ENCODE measurements around the gene SEMA7A. TPM values are rescaled to one million over a fixed set of nuclear protein-coding genes. Genes with fewer than 3 reads are reported as not detected.

Gene SEMA7A
- total and polyA plus RNA-seq, 9 of the 15 experiments (the other 6 are each of a cell fraction or from before 2014, with no cell fraction given): 0.04 to 8.2 (median 5.4) TPM; not detected in 1

DNA sequence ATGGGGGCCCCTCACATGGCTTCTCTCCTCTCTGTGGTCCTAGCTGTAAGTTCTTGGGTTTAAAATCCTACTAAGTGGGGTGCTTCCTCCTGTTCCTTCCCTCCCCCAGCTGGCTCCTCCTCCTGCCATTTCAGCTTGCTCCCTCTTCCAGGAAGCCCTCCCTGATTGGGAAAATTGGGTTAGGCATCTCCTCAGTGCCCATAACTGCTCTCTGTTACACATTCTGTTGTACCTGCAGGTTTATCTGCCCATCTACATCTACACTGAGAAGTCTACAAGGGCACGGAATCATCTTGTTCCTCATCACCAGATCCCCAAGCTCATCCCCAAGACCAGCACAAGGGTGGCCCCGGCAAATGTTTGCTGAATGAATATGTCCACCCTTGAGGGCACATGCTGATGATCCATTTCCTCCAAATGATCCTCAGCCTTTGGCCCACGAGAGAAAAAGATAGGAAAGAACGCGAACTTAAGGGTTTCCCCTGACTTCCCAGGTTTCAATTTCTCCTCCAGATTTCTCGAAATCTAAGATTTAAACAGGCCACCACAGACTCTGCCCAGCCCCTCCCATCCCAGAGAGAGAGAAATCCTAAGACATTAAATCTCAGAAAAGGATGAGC is 3.9 kb downstream of the SEMA7A start (continued):
- TF ChIP-seq, protein P1, sequence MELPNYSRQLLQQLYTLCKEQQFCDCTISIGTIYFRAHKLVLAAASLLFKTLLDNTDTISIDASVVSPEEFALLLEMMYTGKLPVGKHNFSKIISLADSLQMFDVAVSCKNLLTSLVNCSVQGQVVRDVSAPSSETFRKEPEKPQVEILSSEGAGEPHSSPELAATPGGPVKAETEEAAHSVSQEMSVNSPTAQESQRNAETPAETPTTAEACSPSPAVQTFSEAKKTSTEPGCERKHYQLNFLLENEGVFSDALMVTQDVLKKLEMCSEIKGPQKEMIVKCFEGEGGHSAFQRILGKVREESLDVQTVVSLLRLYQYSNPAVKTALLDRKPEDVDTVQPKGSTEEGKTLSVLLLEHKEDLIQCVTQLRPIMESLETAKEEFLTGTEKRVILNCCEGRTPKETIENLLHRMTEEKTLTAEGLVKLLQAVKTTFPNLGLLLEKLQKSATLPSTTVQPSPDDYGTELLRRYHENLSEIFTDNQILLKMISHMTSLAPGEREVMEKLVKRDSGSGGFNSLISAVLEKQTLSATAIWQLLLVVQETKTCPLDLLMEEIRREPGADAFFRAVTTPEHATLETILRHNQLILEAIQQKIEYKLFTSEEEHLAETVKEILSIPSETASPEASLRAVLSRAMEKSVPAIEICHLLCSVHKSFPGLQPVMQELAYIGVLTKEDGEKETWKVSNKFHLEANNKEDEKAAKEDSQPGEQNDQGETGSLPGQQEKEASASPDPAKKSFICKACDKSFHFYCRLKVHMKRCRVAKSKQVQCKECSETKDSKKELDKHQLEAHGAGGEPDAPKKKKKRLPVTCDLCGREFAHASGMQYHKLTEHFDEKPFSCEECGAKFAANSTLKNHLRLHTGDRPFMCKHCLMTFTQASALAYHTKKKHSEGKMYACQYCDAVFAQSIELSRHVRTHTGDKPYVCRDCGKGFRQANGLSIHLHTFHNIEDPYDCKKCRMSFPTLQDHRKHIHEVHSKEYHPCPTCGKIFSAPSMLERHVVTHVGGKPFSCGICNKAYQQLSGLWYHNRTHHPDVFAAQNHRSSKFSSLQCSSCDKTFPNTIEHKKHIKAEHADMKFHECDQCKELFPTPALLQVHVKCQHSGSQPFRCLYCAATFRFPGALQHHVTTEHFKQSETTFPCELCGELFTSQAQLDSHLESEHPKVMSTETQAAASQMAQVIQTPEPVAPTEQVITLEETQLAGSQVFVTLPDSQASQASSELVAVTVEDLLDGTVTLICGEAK (IDR thresholded peaks at IDR 0.05): no peak
- TF ChIP-seq, protein P1 (CRISPR knock-in tag; IDR thresholded peaks at IDR 0.05): no peak
- TF ChIP-seq, protein P2, sequence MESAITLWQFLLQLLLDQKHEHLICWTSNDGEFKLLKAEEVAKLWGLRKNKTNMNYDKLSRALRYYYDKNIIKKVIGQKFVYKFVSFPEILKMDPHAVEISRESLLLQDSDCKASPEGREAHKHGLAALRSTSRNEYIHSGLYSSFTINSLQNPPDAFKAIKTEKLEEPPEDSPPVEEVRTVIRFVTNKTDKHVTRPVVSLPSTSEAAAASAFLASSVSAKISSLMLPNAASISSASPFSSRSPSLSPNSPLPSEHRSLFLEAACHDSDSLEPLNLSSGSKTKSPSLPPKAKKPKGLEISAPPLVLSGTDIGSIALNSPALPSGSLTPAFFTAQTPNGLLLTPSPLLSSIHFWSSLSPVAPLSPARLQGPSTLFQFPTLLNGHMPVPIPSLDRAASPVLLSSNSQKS (CRISPR knock-in tag; IDR thresholded peaks at IDR 0.05): no peak
- no peak for TF ChIP-seq TCF7L2 (IDR thresholded peaks at IDR 0.05; ENCODE audit: low read depth, low read length)
- no peak for TF ChIP-seq ZNF551 (CRISPR knock-in tag; IDR thresholded peaks at IDR 0.05)
- TF ChIP-seq TAL1 (IDR thresholded peaks at IDR 0.05): no peak
- TF ChIP-seq RBFOX2 (IDR thresholded peaks at IDR 0.05; ENCODE audit: low read depth, low read length): no peak
- TF ChIP-seq, protein P3, sequence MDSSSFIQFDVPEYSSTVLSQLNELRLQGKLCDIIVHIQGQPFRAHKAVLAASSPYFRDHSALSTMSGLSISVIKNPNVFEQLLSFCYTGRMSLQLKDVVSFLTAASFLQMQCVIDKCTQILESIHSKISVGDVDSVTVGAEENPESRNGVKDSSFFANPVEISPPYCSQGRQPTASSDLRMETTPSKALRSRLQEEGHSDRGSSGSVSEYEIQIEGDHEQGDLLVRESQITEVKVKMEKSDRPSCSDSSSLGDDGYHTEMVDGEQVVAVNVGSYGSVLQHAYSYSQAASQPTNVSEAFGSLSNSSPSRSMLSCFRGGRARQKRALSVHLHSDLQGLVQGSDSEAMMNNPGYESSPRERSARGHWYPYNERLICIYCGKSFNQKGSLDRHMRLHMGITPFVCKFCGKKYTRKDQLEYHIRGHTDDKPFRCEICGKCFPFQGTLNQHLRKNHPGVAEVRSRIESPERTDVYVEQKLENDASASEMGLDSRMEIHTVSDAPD (CRISPR knock-in tag; IDR thresholded peaks at IDR 0.05): no peak
- TF ChIP-seq, protein P4, sequence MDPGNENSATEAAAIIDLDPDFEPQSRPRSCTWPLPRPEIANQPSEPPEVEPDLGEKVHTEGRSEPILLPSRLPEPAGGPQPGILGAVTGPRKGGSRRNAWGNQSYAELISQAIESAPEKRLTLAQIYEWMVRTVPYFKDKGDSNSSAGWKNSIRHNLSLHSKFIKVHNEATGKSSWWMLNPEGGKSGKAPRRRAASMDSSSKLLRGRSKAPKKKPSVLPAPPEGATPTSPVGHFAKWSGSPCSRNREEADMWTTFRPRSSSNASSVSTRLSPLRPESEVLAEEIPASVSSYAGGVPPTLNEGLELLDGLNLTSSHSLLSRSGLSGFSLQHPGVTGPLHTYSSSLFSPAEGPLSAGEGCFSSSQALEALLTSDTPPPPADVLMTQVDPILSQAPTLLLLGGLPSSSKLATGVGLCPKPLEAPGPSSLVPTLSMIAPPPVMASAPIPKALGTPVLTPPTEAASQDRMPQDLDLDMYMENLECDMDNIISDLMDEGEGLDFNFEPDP (CRISPR knock-in tag; IDR thresholded peaks at IDR 0.05): no peak
- no peak for TF ChIP-seq RAD51 (IDR thresholded peaks at IDR 0.05; ENCODE audit: borderline replicate concordance, low read depth)
- no peak for TF ChIP-seq TEAD2 (tag; IDR thresholded peaks at IDR 0.05)
- TF ChIP-seq ZNF12 (CRISPR knock-in tag; IDR thresholded peaks at IDR 0.05): no peak
- TF ChIP-seq MYNN (IDR thresholded peaks at IDR 0.05): no peak
- TF ChIP-seq MYNN (CRISPR knock-in tag; IDR thresholded peaks at IDR 0.05): no peak
- TF ChIP-seq RBM17 (IDR thresholded peaks at IDR 0.05; ENCODE audit: borderline replicate concordance, low read depth, low read length): no peak
- TF ChIP-seq HEY1 (CRISPR knock-in tag; IDR thresholded peaks at IDR 0.05; ENCODE audit: borderline replicate concordance): no peak
- TF ChIP-seq ZNF212 (CRISPR knock-in tag; IDR thresholded peaks at IDR 0.05): no peak

All from K562 (cell line).